BJ (cell line): ENCODE measurements around the gene SYT1. TPM values are rescaled to one million over a fixed set of nuclear protein-coding genes. Genes with fewer than 3 reads are reported as not detected.

ENCODE experiments used
- CTCF ChIA-PET: fragments of 350-600 bp; formaldehyde crosslinking; extraction: SDS; loops from one replicate; lab custom pipeline; 2021; ENCODE audit warnings: antibody characterized with exemption, inconsistent platforms; lab: Yijun Ruan, JAX
- POLR2A ChIA-PET: fragments of 300-600 bp; sonication (Branson Sonifier 250); formaldehyde crosslinking; extraction: SDS; loops from one replicate; lab custom pipeline; 2021; ENCODE audit warnings: antibody characterized with exemption; lab: Charles Lee
- DNase-seq: peaks from one replicate; pipeline ENCODE4 v3.0.0-alpha.2; 2011; ENCODE audit warnings: low read depth
- H3K27me3 ChIP-seq: 2 replicates; pipeline ENCODE4 v1.6.0; 2011; ENCODE audit warnings: low read length; ENCODE audit not compliant: control insufficient read depth, insufficient read depth
- H3K36me3 ChIP-seq: 2 replicates; pipeline ENCODE4 v1.5.1; 2011; ENCODE audit warnings: low read length; ENCODE audit not compliant: control insufficient read depth, insufficient read depth
- H3K4me3 ChIP-seq: 2 replicates; pipeline ENCODE4 v1.5.1; 2011; ENCODE audit warnings: low read depth, mild to moderate bottlenecking, control low read depth, low read length
- polyA plus RNA-seq: library from polyadenylated mRNA; depleted of rRNA; stranded (reverse); fragments of >200 nt; gene quantifications from 2 replicates; pipeline ENCODE4 v1.2.3, GENCODE V29; 2011
- TF ChIP-seq, protein P1 (sequence below): IDR thresholded peaks from 2 replicates; pipeline ENCODE4 v1.5.1; 2011; ENCODE audit warnings: low read depth, mild to moderate bottlenecking, control low read depth, inconsistent platforms, low read length, moderate library complexity; ENCODE audit not compliant: insufficient read depth

Gene SYT1
- polyA plus RNA-seq, 1 experiment: 0.70 TPM

- no peak overlapping the region for H3K4me3 ChIP-seq
- H3K27me3 ChIP-seq: no peaks in the 10 kb centered on the region
- peak; percentile 23 for DNase-seq
- CTCF ChIA-PET: no interaction called here
- H3K36me3 ChIP-seq: no peaks in the 10 kb centered on the region
- POLR2A ChIA-PET: no interaction called here
- TF ChIP-seq, protein P1, sequence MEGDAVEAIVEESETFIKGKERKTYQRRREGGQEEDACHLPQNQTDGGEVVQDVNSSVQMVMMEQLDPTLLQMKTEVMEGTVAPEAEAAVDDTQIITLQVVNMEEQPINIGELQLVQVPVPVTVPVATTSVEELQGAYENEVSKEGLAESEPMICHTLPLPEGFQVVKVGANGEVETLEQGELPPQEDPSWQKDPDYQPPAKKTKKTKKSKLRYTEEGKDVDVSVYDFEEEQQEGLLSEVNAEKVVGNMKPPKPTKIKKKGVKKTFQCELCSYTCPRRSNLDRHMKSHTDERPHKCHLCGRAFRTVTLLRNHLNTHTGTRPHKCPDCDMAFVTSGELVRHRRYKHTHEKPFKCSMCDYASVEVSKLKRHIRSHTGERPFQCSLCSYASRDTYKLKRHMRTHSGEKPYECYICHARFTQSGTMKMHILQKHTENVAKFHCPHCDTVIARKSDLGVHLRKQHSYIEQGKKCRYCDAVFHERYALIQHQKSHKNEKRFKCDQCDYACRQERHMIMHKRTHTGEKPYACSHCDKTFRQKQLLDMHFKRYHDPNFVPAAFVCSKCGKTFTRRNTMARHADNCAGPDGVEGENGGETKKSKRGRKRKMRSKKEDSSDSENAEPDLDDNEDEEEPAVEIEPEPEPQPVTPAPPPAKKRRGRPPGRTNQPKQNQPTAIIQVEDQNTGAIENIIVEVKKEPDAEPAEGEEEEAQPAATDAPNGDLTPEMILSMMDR: no peak
These were observed 467.3 kb downstream of the SYT1 start for GRCh38 chr12:79331870-79332269.

- CTCF ChIA-PET: no interaction called here
- H3K4me3 ChIP-seq: no peak overlapping the region
- H3K36me3 ChIP-seq: no peaks in the 10 kb centered on the region
- TF ChIP-seq, protein P1: no peak
- DNase-seq: no peak
- POLR2A ChIA-PET: no interaction called here
- H3K27me3 ChIP-seq: no peaks in the 10 kb centered on the region
These were observed 468.6 kb downstream of the SYT1 start for GRCh38 chr12:79333144-79333543.

GRCh38 chr12:79337662-79338290 is 473.2 kb downstream of the SYT1 start:
- DNase-seq: no peak
- TF ChIP-seq, protein P1: no peak
- Histone ChIP-seq H3K4me3 (no peak overlapping the region), H3K27me3 (no peaks in the 10 kb centered on the region), H3K36me3 (no peaks in the 10 kb centered on the region)
- CTCF ChIA-PET: interaction anchor here (1.2 kb wide), 1 partner anchor 8 kb away, joined by 4 read pairs; no protein-coding TSS in a partner anchor
- POLR2A ChIA-PET: no interaction called here

DNA sequence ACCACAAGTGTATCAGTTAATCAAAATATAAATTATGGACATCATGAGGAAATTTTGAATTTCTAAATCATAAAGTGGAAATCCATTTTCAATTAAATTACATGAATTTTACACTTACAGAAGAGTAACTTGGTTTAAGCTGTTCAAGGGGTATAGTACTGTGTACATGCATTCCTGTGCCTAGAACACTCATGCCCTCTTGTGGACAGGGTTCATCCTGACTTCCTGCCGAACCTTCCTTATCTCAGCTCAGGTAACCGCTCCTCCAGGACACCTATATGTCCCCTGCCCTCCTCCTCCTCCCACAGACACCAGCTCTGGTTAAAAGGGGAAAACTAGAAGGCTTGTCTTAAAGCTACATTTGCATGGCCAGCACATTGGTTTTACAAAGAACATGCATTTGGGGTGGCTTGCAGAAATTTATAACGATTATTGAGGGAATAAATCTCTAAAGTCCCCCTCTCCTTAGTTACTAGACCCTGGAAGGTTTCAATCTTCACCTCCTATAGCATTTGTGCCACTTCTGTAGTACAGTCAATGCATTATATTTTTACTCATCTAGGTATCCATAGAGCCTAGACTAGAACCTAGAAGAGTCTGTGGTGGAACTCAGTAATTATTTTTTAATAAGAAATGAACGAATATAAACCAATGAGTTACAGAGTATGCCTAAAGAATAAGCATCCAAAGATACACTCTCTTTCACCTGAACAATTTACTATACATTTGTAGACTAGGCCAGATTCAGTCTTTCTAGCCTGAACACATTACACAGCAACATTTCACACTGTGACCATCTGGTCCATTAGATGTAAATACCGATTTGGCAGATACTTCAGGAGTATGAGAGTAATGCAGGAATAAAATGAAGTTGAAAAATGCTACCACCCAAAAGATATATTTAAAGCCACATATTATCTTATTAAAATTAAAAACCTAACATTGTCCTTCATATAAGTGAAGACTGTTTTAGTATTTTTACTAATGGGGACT is 480.6 kb downstream of the SYT1 start:
- no peak overlapping the region for H3K4me3 ChIP-seq
- DNase-seq: no peak
- no peaks in the 10 kb centered on the region for H3K36me3 ChIP-seq
- no peaks in the 10 kb centered on the region for H3K27me3 ChIP-seq
- ChIA-PET POLR2A (no interaction called here), CTCF (interaction anchor here (0.5 to 1.5 kb wide), 14 partner anchors 8 to 954 kb away, joined by 3 to 7 read pairs (median 3); no protein-coding TSS in a partner anchor)
- TF ChIP-seq, protein P1: peak; percentile 73

- ChIA-PET POLR2A (no interaction called here), CTCF (no interaction called here)
- H3K27me3 ChIP-seq: no peaks in the 10 kb centered on the region
- no peak overlapping the region for H3K4me3 ChIP-seq
- TF ChIP-seq, protein P1: no peak
- no peak for DNase-seq
- H3K36me3 ChIP-seq: no peaks in the 10 kb centered on the region
These were observed 483.3 kb downstream of the SYT1 start for GRCh38 chr12:79347866-79348265.
